ENCODE results near the gene NKX6-1.

NKX6-1 gene

GRCh38 chr4:84492737-84493091 lies 6.4 kb downstream of the NKX6-1 start:
- Histone ChIP-seq H3K36me3 (ENCODE audit: control insufficient read depth in 2 of 2, insufficient read depth in 2 of 2, low read length in 2 of 2) (no peaks in the 10 kb centered on the region), H3K27ac (ENCODE audit: low read length) (no peak overlapping the region), H3K27me3 (ENCODE audit: control insufficient read depth in 1 of 2, insufficient read depth in 2 of 2, low read length in 2 of 2) (peaks cover 68 to 81% of the 10 kb centered on the region in 2 donors), H3K9ac (ENCODE audit: low read length in 2 of 2) (no peak overlapping the region), H3K4me3 (ENCODE audit: low read length in 2 of 2) (no peak overlapping the region), H3K4me1 (ENCODE audit: control insufficient read depth, insufficient read depth, low read length) (peaks cover 16% of the 10 kb centered on the region), H3K9me3 (ENCODE audit: control insufficient read depth in 2 of 2, low read length in 2 of 2) (peaks cover 0 to 2% of the 10 kb centered on the region in 2 donors)

GRCh38 chr4:84492290-84492689 lies 6.8 kb downstream of the NKX6-1 start:
- Histone ChIP-seq H3K27me3 (ENCODE audit: control insufficient read depth in 1 of 2, insufficient read depth in 2 of 2, low read length in 2 of 2) (peaks cover 67 to 81% of the 10 kb centered on the region in 2 donors), H3K36me3 (ENCODE audit: control insufficient read depth in 2 of 2, insufficient read depth in 2 of 2, low read length in 2 of 2) (no peaks in the 10 kb centered on the region), H3K9ac (ENCODE audit: low read length in 2 of 2) (no peak overlapping the region), H3K4me1 (ENCODE audit: control insufficient read depth, insufficient read depth, low read length) (peaks cover 12% of the 10 kb centered on the region), H3K9me3 (ENCODE audit: control insufficient read depth in 2 of 2, low read length in 2 of 2) (peaks cover 0 to 2% of the 10 kb centered on the region in 2 donors), H3K27ac (ENCODE audit: low read length) (no peak overlapping the region), H3K4me3 (ENCODE audit: low read length in 2 of 2) (no peak overlapping the region)

DNA sequence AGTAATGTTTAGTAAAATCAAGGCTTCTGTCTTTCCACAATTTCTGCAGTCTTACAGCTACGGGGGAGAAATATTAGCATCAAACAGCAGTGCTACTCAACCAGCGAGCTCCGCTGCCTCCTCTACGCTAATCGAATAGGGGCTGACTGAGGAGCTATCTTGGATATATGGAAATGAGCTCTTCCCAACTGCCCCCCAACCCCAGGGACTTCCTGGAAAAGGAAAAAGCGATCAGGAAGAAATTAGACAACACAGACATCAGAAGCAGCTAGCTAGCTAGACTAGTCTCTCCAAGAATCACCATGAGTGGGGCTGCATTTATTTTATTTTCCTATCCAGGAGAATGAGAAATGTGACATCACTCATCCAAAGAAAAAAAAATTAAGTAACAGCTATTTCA lies 7.6 kb downstream of the NKX6-1 start:
- Histone ChIP-seq H3K36me3 (ENCODE audit: control insufficient read depth in 2 of 2, insufficient read depth in 2 of 2, low read length in 2 of 2) (no peaks in the 10 kb centered on the region), H3K27ac (ENCODE audit: low read length) (no peak overlapping the region), H3K9ac (ENCODE audit: low read length in 2 of 2) (no peak overlapping the region), H3K9me3 (ENCODE audit: control insufficient read depth in 2 of 2, low read length in 2 of 2) (peaks cover 0 to under 1% of the 10 kb centered on the region in 2 donors), H3K27me3 (ENCODE audit: control insufficient read depth in 1 of 2, insufficient read depth in 2 of 2, low read length in 2 of 2) (peaks cover 60 to 73% of the 10 kb centered on the region in 2 donors), H3K4me1 (ENCODE audit: control insufficient read depth, insufficient read depth, low read length) (peaks cover 7% of the 10 kb centered on the region), H3K4me3 (ENCODE audit: low read length in 2 of 2) (no peak overlapping the region)

- H3K27ac ChIP-seq (ENCODE audit: low read length) = no peak overlapping the region
- peaks cover 59 to 65% of the 10 kb centered on the region in 2 donors for H3K27me3 ChIP-seq (ENCODE audit: control insufficient read depth in 1 of 2, insufficient read depth in 2 of 2, low read length in 2 of 2)
These were observed 8.4 kb downstream of the NKX6-1 start for GRCh38 chr4:84490663-84491062.

DNA sequence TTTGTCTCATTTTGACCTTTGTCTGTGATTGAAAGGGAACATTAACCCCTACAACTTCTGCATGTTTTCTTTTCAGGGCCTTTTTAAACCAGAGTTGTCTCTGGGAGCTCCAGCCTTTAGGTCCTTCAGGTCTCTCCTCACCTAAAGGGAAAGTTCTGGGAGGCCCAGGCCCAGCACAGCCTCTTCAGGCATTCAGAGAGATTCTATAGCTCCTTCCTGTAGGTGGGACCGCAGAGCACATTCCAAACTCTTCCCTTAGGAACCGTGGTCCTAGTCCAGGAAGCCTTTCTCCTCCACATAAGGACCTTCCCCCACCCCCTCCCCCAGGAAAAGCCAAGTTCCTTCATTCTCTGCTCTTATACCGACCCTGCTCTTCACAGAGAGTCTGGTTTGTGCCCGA lies 14.9 kb downstream of the NKX6-1 start:
- H3K4me1 ChIP-seq (ENCODE audit: control insufficient read depth, insufficient read depth, low read length) = peaks cover 12% of the 10 kb centered on the region
- H3K27ac ChIP-seq (ENCODE audit: low read length) = no peak overlapping the region
- no peaks in the 10 kb centered on the region for H3K36me3 ChIP-seq (ENCODE audit: control insufficient read depth in 2 of 2, insufficient read depth in 2 of 2, low read length in 2 of 2)
- H3K9ac ChIP-seq (ENCODE audit: low read length in 2 of 2) = no peak overlapping the region
- peaks cover 51 to 55% of the 10 kb centered on the region in 2 donors for H3K27me3 ChIP-seq (ENCODE audit: control insufficient read depth in 1 of 2, insufficient read depth in 2 of 2, low read length in 2 of 2)
- H3K4me3 ChIP-seq (ENCODE audit: low read length in 2 of 2) = no peak overlapping the region
- H3K9me3 ChIP-seq (ENCODE audit: control insufficient read depth in 2 of 2, low read length in 2 of 2) = no peaks in the 10 kb centered on the region

More at GRCh38 chr4:84490663-84491062, 8.4 kb downstream of the NKX6-1 start:
- Histone ChIP-seq H3K4me3 (ENCODE audit: low read length in 2 of 2) (no peak overlapping the region), H3K9ac (ENCODE audit: low read length in 2 of 2) (no peak overlapping the region), H3K9me3 (ENCODE audit: control insufficient read depth in 2 of 2, low read length in 2 of 2) (no peaks in the 10 kb centered on the region), H3K36me3 (ENCODE audit: control insufficient read depth in 2 of 2, insufficient read depth in 2 of 2, low read length in 2 of 2) (no peaks in the 10 kb centered on the region), H3K4me1 (ENCODE audit: control insufficient read depth, insufficient read depth, low read length) (peaks cover 7% of the 10 kb centered on the region)

GRCh38 chr4:84483688-84484087 lies 15.4 kb downstream of the NKX6-1 start:
- Histone ChIP-seq H3K4me3 (ENCODE audit: low read length in 2 of 2) (peak overlapping the region in 1 of 2 donors; percentile 26), H3K4me1 (ENCODE audit: control insufficient read depth, insufficient read depth, low read length) (peaks cover 12% of the 10 kb centered on the region), H3K9ac (ENCODE audit: low read length in 2 of 2) (no peak overlapping the region), H3K27me3 (ENCODE audit: control insufficient read depth in 1 of 2, insufficient read depth in 2 of 2, low read length in 2 of 2) (peaks cover 49 to 52% of the 10 kb centered on the region in 2 donors), H3K27ac (ENCODE audit: low read length) (no peak overlapping the region), H3K36me3 (ENCODE audit: control insufficient read depth in 2 of 2, insufficient read depth in 2 of 2, low read length in 2 of 2) (no peaks in the 10 kb centered on the region), H3K9me3 (ENCODE audit: control insufficient read depth in 2 of 2, low read length in 2 of 2) (no peaks in the 10 kb centered on the region)

- peaks cover 49 to 52% of the 10 kb centered on the region in 2 donors for H3K27me3 ChIP-seq (ENCODE audit: control insufficient read depth in 1 of 2, insufficient read depth in 2 of 2, low read length in 2 of 2)
- H3K9me3 ChIP-seq (ENCODE audit: control insufficient read depth in 2 of 2, low read length in 2 of 2) = no peaks in the 10 kb centered on the region
- peak overlapping the region; percentile 26 to 58 for H3K4me3 ChIP-seq (ENCODE audit: low read length in 2 of 2)
- H3K27ac ChIP-seq (ENCODE audit: low read length) = no peak overlapping the region
- H3K9ac ChIP-seq (ENCODE audit: low read length in 2 of 2) = no peak overlapping the region
- no peaks in the 10 kb centered on the region for H3K36me3 ChIP-seq (ENCODE audit: control insufficient read depth in 2 of 2, insufficient read depth in 2 of 2, low read length in 2 of 2)
- H3K4me1 ChIP-seq (ENCODE audit: control insufficient read depth, insufficient read depth, low read length) = peaks cover 12% of the 10 kb centered on the region
These were observed 16.2 kb downstream of the NKX6-1 start for GRCh38 chr4:84482564-84483563.

GRCh38 chr4:84481860-84482245 lies 17.2 kb downstream of the NKX6-1 start:
- no peak overlapping the region for H3K9ac ChIP-seq (ENCODE audit: low read length in 2 of 2)
- no peak overlapping the region for H3K27ac ChIP-seq (ENCODE audit: low read length)
- H3K9me3 ChIP-seq (ENCODE audit: control insufficient read depth in 2 of 2, low read length in 2 of 2) = no peaks in the 10 kb centered on the region
- H3K36me3 ChIP-seq (ENCODE audit: control insufficient read depth in 2 of 2, insufficient read depth in 2 of 2, low read length in 2 of 2) = no peaks in the 10 kb centered on the region
- no peak overlapping the region for H3K4me3 ChIP-seq (ENCODE audit: low read length in 2 of 2)
- H3K27me3 ChIP-seq (ENCODE audit: control insufficient read depth in 1 of 2, insufficient read depth in 2 of 2, low read length in 2 of 2) = peaks cover 48 to 49% of the 10 kb centered on the region in 2 donors
- H3K4me1 ChIP-seq (ENCODE audit: control insufficient read depth, insufficient read depth, low read length) = peaks cover 12% of the 10 kb centered on the region

DNA sequence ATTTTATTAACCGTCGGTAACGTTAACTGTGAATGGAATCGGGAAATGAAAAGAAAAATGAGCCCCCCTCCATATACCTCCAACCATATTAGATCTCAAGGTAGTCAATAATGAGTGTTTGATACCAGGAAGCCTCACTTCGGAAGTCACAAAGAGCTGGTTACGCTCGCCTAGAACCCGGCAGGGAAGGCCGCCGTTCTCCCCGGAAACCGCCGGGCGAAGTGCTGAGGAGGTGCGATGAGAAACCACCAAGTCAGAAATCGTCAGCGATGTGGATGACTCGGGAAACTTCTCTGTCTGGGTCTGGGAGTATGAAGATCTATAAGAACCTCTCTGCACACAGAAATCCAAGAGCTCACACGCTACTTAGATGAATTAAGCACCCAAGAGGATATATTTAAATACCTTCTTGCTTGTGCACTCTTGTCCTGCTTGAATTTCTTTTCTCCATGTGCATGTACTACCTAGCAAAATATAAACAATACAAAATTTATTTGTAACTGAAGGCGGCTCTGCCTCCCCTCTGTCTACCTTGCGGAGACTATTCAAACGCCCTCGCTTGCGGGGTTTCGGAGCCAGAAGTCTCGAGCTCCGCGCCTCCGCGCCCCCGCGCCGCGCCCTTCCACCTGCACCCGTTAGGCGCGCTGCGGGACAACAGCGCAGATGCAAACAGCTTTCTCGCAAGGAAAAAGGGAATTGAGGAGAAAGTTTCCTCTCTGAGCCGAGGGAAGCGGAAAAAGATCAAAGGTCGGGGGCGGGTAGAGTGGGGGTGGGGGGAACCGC lies 17.8 kb downstream of the NKX6-1 start:
- Histone ChIP-seq H3K36me3 (ENCODE audit: control insufficient read depth in 2 of 2, insufficient read depth in 2 of 2, low read length in 2 of 2) (no peaks in the 10 kb centered on the region), H3K27me3 (ENCODE audit: control insufficient read depth in 1 of 2, insufficient read depth in 2 of 2, low read length in 2 of 2) (peaks cover 48 to 49% of the 10 kb centered on the region in 2 donors), H3K4me1 (ENCODE audit: control insufficient read depth, insufficient read depth, low read length) (peaks cover 12% of the 10 kb centered on the region), H3K9ac (ENCODE audit: low read length in 2 of 2) (no peak overlapping the region), H3K27ac (ENCODE audit: low read length) (no peak overlapping the region), H3K4me3 (ENCODE audit: low read length in 2 of 2) (no peak overlapping the region), H3K9me3 (ENCODE audit: control insufficient read depth in 2 of 2, low read length in 2 of 2) (no peaks in the 10 kb centered on the region)

- no peaks in the 10 kb centered on the region for H3K36me3 ChIP-seq (ENCODE audit: control insufficient read depth in 2 of 2, insufficient read depth in 2 of 2, low read length in 2 of 2)
- no peaks in the 10 kb centered on the region for H3K9me3 ChIP-seq (ENCODE audit: control insufficient read depth in 2 of 2, low read length in 2 of 2)
- H3K9ac ChIP-seq (ENCODE audit: low read length in 2 of 2) = no peak overlapping the region
- H3K4me1 ChIP-seq (ENCODE audit: control insufficient read depth, insufficient read depth, low read length) = peaks cover 12% of the 10 kb centered on the region
- H3K4me3 ChIP-seq (ENCODE audit: low read length in 2 of 2) = no peak overlapping the region
- H3K27ac ChIP-seq (ENCODE audit: low read length) = no peak overlapping the region
- H3K27me3 ChIP-seq (ENCODE audit: control insufficient read depth in 1 of 2, insufficient read depth in 2 of 2, low read length in 2 of 2) = peaks cover 41 to 48% of the 10 kb centered on the region in 2 donors
These were observed 19.0 kb downstream of the NKX6-1 start for GRCh38 chr4:84480082-84480481.

Measured in stomach smooth muscle (tissue), 2 donors.